K562 (cell line): ENCODE data around the gene ST6GALNAC2. TPM values are rescaled to one million over a fixed set of nuclear protein-coding genes. Genes with fewer than 3 reads are reported as not detected.
"Not testable (repeated sequence)": the region's sequence is repeated elsewhere in the genome, so short reads cannot be mapped to it uniquely, and the experiment has no call there.

Source experiments
- ATAC-seq: fragments of 200-7000 bp; cut with Tn5 transposase; 3 replicates; pipeline ENCODE4 v1.9.1; 2020; ENCODE audit warnings: moderate library complexity
- BruUV-seq: library from RNA; stranded (reverse); fragments of 400-500 nt; replicated peaks from 2 replicates; lab custom pipeline; 2021; lab: Mats Ljungman, UMichigan
- CTCF ChIA-PET: fragments of 300-600 bp; formaldehyde crosslinking; extraction: SDS; loops from one replicate; lab custom pipeline; 2021; ENCODE audit warnings: low intra/inter-chr PET ratio; lab: Yijun Ruan, JAX
- POLR2A ChIA-PET: fragments of 300-600, 350-650 bp; sonication (Branson Sonifier 250); formaldehyde crosslinking; extraction: SDS; loops from one replicate; lab custom pipeline; 2021; ENCODE audit warnings: antibody characterized with exemption, inconsistent platforms; lab: Yijun Ruan, JAX
- DNase-seq, 4 experiments: peaks; one replicate each; pipeline versions ENCODE4 v3.0.0 to v3.0.0-alpha.2; 2011 to 2018; ENCODE audit warnings: low spot score in 3 of 4, mixed read lengths in 3 of 4; ENCODE audit errors: extremely low read depth in 1 of 4
- FAIRE-seq: peaks from 2 replicates; lab custom pipeline; 2011; peaks lifted over from hg19 to GRCh38; lab: Jason Lieb, UNC
- H2AFZ ChIP-seq: 2 replicates; pipeline ENCODE4 v1.6.0; 2011; ENCODE audit warnings: low read depth, low read length, control low read depth, inconsistent platforms
- H3K27ac ChIP-seq: fragments of 200-600 bp; 3 replicates; pipeline ENCODE4 v1.8.0; 2011; ENCODE audit warnings: low read depth, mild to moderate bottlenecking, control low read depth, inconsistent platforms, low read length, moderate library complexity, mixed read lengths; ENCODE audit errors: extremely low read depth
- H3K27me3 ChIP-seq, 2 experiments: fragments of 300-600 bp in 1 of 2; 2 replicates in 1 of 2; 3 replicates in 1 of 2; pipeline versions ENCODE4 v1.6.0 to v1.8.0; 2011; ENCODE audit warnings: inconsistent platforms in 2 of 2, low read length in 2 of 2, mild to moderate bottlenecking in 1 of 2, mixed read lengths in 1 of 2, moderate library complexity in 1 of 2; ENCODE audit not compliant: control insufficient read depth in 2 of 2, insufficient read depth in 2 of 2
- H3K36me3 ChIP-seq: fragments of 300-600 bp; 3 replicates; pipeline ENCODE4 v1.8.0; 2011; ENCODE audit warnings: mild to moderate bottlenecking, low read length, inconsistent platforms; ENCODE audit not compliant: control insufficient read depth, insufficient read depth
- H3K4me1 ChIP-seq, 2 experiments: fragments of 200-600 bp in 1 of 2; replicated peaks in 1 of 2; 2 replicates in 1 of 2; 3 replicates in 1 of 2; pipeline versions ENCODE4 v1.5.1 to v1.8.0; 2011; ENCODE audit warnings: inconsistent platforms in 2 of 2, low read length in 2 of 2, mild to moderate bottlenecking in 1 of 2, mixed read lengths in 1 of 2, moderate library complexity in 1 of 2; ENCODE audit not compliant: control insufficient read depth in 2 of 2, insufficient read depth in 2 of 2
- H3K4me2 ChIP-seq: 2 replicates; pipeline ENCODE4 v1.6.1; 2011; ENCODE audit warnings: low read length, control low read depth, inconsistent platforms, mixed read lengths; ENCODE audit not compliant: insufficient read depth
- H3K4me3 ChIP-seq: fragments of 200-600 bp; sonication (generic), shearing (Covaris generic); 2 replicates; pipeline ENCODE4 v1.5.1; 2016; ENCODE audit warnings: control low read depth, inconsistent platforms
- H3K79me2 ChIP-seq: fragments of 200-600 bp; 3 replicates; pipeline ENCODE4 v1.8.0; 2011; ENCODE audit warnings: low read length, inconsistent platforms; ENCODE audit not compliant: control insufficient read depth, insufficient read depth
- H3K9ac ChIP-seq, 2 experiments: 2 replicates each; pipeline versions ENCODE4 v1.6.0 to v1.6.1; 2011; ENCODE audit warnings: low read depth in 2 of 2, low read length in 2 of 2, control low read depth in 1 of 2, inconsistent platforms in 1 of 2, mild to moderate bottlenecking in 1 of 2, mixed read lengths in 1 of 2; ENCODE audit not compliant: insufficient read depth in 1 of 2
- H3K9me1 ChIP-seq: one replicate; pipeline ENCODE4 v1.6.0; 2011; ENCODE audit warnings: inconsistent platforms, mild to moderate bottlenecking, low read length, moderate library complexity; ENCODE audit not compliant: control insufficient read depth, insufficient read depth
- H3K9me3 ChIP-seq: replicated peaks from 2 replicates; pipeline ENCODE4 v1.5.1; 2011; ENCODE audit warnings: low read depth, low read length, inconsistent platforms; ENCODE audit not compliant: control insufficient read depth, insufficient read depth
- H4K20me1 ChIP-seq: replicated peaks from 2 replicates; pipeline ENCODE4 v1.6.1; 2011; ENCODE audit warnings: low read length, inconsistent platforms, mixed read lengths; ENCODE audit not compliant: control insufficient read depth, insufficient read depth
- CBX1 ChIP-seq: sonication (generic); IDR thresholded peaks from 2 replicates; pipeline ENCODE4 v1.6.1; 2016; ENCODE audit warnings: antibody characterized with exemption, low read depth, mild to moderate bottlenecking
- CC2D1A ChIP-seq: fragments of 450-650 bp; IDR thresholded peaks from 2 replicates; pipeline ENCODE4 v1.6.1; 2017; ENCODE audit warnings: mild to moderate bottlenecking
- MEIS2 ChIP-seq: fragments of 450-650 bp; IDR thresholded peaks from 2 replicates; pipeline ENCODE4 v1.6.1; 2014; ENCODE audit warnings: mild to moderate bottlenecking; ENCODE audit not compliant: partially characterized antibody
- NFYB ChIP-seq: IDR thresholded peaks from 2 replicates; pipeline ENCODE4 v1.6.1; 2011; ENCODE audit warnings: mild to moderate bottlenecking, moderate library complexity; ENCODE audit not compliant: insufficient read length; ENCODE audit errors: extremely low read depth
- RBM25 ChIP-seq: fragments of 200-400 bp; formaldehyde crosslinking; IDR thresholded peaks from 2 replicates; pipeline ENCODE4 v1.6.1; 2018; ENCODE audit warnings: low read length, low read depth, moderate library complexity; ENCODE audit not compliant: severe bottlenecking
- SP1 ChIP-seq: sonication (generic); formaldehyde crosslinking; IDR thresholded peaks from 2 replicates; pipeline ENCODE4 v1.8.1; 2022; ENCODE audit warnings: mild to moderate bottlenecking, missing genetic modification reagents
- WGBS: fragments of 100-300 bp; shearing (Covaris generic); methylation state at CpG from one replicate; pipeline ENCODE4 v1.1.6; 2016; ENCODE audit warnings: low coverage, mixed read lengths; ENCODE audit not compliant: insufficient coverage; ENCODE audit errors: missing lambda C conversion rate; 5-methylcytosine and 5-hydroxymethylcytosine counted together
- in situ Hi-C: fragments of 300-500 bp; cut with MboI; formaldehyde crosslinking; loops from 4 replicates; pipeline ENCODE4 v1.15.0; 2018; ENCODE audit warnings: inconsistent platforms, mixed read lengths
- intact Hi-C: fragments of 100-400 bp; cut with micrococcal nuclease; formaldehyde crosslinking; loops from 2 replicates; pipeline ENCODE4 v1.14.2; 2022
- polyA plus RNA-seq, 8 experiments: library from polyadenylated mRNA; depleted of rRNA in 4 of 8; stranded (reverse) in 5 of 8; unstranded in 3 of 8; fragments of >200 nt; fragmentation: Nextera tagmentation in 2 of 8; fragmentation: Illumina TruSeq in 1 of 8; extraction: Ambion mirVana in 2 of 8; extraction: Trizol in 1 of 8; gene quantifications; 2 replicates each; pipeline versions ENCODE4 v1.2.1 to v1.2.3, GENCODE V29; 2011 to 2014; ENCODE audit warnings: inconsistent platforms in 1 of 8, missing spikeins in 1 of 8
- total RNA-seq, 7 experiments: library from RNA; depleted of rRNA in 6 of 7; stranded (reverse); fragments of >200 nt in 6 of 7; fragmentation: Illumina TruSeq in 2 of 7; extraction: Trizol in 2 of 7; gene quantifications; 2 replicates each; pipeline versions ENCODE4 v1.2.1 to v1.2.3, GENCODE V29; 2011 to 2021; ENCODE audit warnings: low replicate concordance in 1 of 7

ST6GALNAC2 gene
- total and polyA plus RNA-seq, 9 of the 15 experiments (the other 6 are each of a cell fraction or from before 2014, with no cell fraction given) = 0.18 TPM; not detected in 8

DNA sequence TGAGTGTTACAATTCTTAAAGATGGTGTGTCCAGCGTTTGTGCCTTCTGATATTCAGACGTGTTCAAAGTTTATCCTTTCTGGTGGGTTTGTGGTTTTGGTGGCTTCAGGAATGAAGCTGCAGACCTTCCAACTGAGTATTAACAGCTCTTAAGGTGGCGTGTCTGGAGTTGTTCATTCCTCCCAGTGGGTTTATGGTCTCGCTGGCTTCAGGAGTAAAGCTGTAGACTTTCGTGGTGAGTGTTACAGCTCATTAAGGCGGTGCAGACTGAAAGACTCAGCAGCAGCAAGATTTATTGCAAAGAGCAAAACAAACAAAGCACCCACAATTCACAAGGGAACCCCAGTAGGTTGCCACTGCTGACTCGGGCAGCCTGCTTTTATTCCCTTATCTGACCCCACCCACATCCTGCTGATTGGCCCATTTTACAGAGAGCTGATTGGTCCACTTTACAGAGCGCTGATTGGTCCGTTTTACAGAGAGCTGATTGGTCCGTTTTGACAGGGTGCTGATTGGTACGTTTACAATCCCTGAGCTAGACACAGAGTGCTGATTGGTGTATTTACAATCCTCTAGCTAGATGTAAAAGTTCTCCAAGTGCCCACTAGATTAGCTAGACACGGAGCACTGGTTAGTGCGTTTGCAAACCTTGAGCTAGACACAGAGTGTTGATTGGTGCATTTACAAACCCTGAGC lies 28.6 kb upstream of the ST6GALNAC2 start:
- H3K4me1 ChIP-seq = peaks cover 3 to 11% of the 10 kb centered on the region in 2 experiments; a peak in 4 of 5 replicates
- H3K9me3 ChIP-seq, in situ Hi-C loops, H2AFZ ChIP-seq, CTCF ChIA-PET, H3K9me1 ChIP-seq, H3K79me2 ChIP-seq, H3K36me3 ChIP-seq, H3K27me3 ChIP-seq, BruUV-seq, H3K4me3 ChIP-seq, H3K4me2 ChIP-seq, H4K20me1 ChIP-seq, H3K27ac ChIP-seq, DNase-seq, H3K9ac ChIP-seq, intact Hi-C loops: not testable (repeated sequence)
- WGBS = 69% methylated on average over 13 of the region's 13 CpGs
- POLR2A ChIA-PET = interaction anchor here (0.5 to 4.1 kb wide), 13 partner anchors 9 to 663 kb away, joined by 3 to 33 read pairs (median 4); no protein-coding TSS in a partner anchor
- ATAC-seq = peak; percentile 16; the same call in 2 of the 3 replicates
- peak; percentile 29 for FAIRE-seq
- 0 out of 2 replicates have a peak, but pooled peaks have one; percentile 40 for TF ChIP-seq CBX1
- peak; percentile 50 for TF ChIP-seq NFYB
- peak; percentile 24; the same call in 1 of the 2 replicates for TF ChIP-seq SP1 (CRISPR knock-in tag)
- 0 out of 2 replicates have a peak, but pooled peaks have one; percentile 29 for TF ChIP-seq CC2D1A
- TF ChIP-seq RBM25 = peak; percentile 7
- peak; percentile 9 for TF ChIP-seq MEIS2
